Activated CD4-positive, CD25-positive, alpha-beta regulatory T cell treated with anti-CD3 and anti-CD28 coated beads, Interleukin-2, amount 50 U/mL, for 72 hours (primary cell): ENCODE data around the gene SH3BP5.

Source experiments
- DNase-seq: peaks from one replicate; pipeline ENCODE4 v3.0.0; 2021

Gene SH3BP5

DNA sequence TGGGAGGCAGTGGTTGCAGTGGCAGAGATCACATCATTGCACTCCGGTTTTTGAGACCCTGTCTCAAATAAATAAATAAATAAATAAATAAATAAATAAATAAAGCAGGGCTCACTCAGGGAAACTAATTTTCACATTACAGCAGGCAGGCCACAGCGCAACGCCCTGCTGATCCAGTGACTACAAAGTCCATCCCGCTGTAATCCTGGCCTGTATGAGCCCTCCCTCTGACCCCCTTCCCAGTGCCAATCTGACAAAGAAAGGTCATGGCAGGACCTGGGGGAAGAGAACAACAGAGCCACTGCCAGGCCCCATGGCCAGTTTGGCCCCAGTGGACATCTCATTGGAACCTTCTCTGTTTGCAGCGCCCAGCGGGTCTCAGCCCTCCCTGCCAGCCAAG, 9.3 kb downstream of the SH3BP5 start:
- no peak for DNase-seq

DNA sequence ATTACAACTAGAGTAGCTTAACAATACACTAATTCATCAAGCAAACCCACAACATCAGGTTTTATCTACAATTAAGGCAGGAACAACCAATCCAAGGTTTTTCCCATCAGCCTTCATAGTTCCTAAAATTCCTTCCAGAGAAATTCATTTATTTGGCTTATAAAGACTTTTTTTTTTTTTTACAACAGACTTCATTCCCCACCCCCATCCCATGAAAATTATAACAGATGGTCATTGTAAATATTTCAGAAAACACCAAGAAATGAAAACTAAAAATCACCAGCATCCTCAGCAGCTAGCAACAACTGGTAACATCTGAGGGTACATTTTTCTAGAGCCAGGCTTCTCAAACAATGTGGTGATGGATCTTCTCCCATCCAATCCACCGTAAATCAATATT, 11.0 kb downstream of the SH3BP5 start:
- no peak for DNase-seq

DNA sequence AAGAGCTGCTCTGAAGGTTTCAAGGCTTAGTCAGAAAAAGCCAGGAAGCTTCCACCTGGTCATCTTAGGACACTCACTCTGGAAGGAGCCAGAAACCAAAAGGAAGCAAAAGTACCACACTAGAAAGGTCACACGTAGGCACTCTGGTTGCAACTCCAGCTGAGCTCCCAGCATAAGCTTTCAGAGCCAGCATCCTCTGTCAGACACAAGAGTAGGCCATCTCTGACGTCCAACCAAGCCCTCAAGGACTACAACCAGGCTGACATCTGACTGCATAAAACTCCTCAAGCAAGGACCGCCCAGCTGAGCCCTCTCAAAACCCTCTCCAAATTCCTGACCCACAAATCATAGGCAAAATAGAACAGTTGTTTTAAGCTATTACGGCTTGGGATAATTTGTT, 12.8 kb downstream of the SH3BP5 start:
- no peak for DNase-seq

DNA sequence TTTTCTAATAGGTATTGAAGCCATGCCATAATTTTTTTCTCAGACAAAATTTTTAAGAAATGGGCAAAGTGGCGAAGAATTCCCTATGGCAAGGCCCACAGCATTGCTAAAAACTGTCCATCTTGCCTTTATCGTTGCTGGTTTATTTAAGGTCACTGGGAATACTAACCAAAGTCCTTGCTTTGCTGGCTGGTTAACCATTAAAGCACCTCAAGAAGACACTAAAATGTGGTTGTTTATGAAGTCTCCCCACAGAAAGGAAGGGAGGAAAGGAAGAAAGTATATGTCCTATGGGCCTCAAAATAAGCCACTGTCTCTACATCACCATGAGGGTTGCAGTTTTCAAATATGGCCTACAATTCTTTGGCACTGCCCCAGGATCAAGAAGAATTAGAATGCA, 13.2 kb downstream of the SH3BP5 start:
- DNase-seq = no peak

DNA sequence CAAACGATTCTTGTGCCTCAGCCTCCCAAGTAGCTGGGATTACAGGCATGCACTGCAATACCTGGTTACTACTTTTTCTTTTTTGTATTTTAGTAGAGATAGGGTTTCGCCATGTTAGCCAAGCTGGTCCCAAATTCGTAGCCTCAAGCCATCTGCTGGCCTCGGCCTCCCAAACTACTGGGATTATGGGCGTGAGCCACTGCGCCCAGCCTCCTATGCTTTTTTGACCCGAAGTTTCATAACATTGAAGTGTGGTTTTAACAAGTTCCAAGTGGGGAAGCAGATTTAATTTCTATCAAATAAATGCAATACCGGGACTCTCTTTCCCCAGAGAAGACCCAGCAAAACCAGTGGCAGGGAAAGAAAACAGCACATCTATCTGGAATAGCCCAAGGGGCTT, 13.7 kb downstream of the SH3BP5 start:
- DNase-seq = no peak

DNA sequence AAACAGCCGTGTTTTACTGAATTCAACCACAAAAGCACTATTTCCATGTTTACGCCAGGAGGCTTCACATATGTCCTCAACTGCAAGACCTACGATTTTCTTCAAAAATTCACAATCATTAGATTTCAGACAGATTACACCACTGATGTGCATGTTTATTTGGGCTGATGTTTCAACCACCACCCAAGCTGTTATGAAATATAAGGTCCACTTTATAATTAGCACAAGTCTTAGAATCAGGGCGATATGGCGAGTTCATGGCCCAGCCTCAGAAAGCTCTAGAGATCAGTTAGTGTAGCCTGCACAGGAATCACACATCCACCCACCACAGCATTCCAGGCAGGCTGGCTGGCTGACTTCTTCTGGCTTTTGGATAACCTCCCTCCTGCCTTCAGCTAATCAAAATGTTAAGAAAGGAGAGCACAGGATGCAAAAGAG, 15.4 kb downstream of the SH3BP5 start:
- no peak for DNase-seq

DNA sequence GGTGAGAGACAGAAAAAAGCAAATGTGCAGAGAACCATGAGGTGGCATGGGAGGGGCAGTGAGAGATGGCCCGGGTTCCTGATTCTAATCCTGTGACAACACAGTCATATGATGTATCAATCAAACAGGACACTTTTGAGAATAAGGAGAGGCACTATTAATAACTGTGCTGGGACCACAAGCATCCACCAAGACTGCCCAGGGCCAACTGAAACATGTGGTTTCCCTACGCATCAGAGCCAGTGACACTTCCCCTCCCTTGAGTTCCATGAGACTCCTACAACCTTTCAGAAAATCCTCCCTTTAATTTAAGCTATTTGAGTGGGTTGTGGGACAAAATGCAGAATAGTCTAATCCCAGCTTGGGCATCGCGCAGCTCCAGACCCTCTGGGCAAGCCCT, 17.4 kb downstream of the SH3BP5 start:
- DNase-seq = no peak

DNA sequence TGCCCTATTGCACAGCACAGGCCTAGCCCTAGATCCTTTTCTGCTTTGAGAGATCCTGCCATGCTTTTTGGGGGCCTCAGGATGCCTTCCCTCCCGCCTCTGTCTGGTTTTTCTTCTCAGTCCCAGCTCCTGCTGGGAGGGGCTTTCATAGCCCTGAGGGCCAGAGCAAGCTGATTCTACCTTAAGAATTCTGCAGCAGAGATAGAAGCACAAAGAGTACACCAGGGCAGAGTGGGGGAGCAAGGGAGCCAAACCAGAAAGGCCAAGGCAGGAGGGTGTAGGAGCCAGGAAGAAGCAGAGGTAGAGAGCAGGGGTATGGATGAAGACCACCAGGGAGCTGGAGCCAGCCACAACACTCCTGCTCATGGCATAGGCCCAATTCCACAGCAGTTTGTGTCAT, 18.1 kb downstream of the SH3BP5 start:
- no peak for DNase-seq

DNA sequence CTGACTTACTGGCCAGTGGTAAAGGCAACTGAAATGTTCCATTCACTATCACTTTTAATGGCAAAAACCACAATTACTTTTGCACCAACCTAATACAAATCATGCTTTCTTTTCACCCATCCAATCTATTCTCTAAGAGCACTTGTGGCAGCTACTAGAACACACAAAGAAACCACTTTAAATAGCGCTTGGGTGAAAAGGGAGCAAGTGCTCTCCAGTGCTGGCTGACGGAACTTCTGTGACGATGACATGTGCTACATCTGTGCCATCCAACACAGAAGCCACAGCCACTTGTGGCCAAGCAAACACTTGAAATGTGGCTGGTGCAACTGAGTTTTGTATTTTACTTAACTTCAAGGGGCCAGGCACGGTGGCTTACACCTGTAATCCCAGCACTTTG, 18.9 kb downstream of the SH3BP5 start:
- DNase-seq = no peak

DNA sequence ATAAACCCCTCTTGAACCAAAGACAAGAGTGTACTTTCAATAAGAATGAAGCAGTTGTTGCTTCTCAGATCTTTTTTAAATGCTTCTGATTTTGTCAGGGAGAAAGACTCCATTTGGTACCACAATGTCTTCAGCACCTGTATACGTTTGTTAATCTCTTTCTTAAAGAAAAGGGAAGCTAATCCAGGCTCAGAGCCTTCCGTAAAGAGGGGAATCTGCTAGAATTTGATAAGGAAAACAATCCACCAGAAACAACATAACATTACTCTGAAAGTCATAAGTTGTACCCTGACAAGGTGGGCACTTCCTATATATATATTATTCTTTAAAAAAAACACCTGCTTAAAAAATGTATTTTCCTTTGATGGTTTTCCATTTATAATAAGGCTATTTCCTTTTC, 19.8 kb downstream of the SH3BP5 start:
- no peak for DNase-seq

DNA sequence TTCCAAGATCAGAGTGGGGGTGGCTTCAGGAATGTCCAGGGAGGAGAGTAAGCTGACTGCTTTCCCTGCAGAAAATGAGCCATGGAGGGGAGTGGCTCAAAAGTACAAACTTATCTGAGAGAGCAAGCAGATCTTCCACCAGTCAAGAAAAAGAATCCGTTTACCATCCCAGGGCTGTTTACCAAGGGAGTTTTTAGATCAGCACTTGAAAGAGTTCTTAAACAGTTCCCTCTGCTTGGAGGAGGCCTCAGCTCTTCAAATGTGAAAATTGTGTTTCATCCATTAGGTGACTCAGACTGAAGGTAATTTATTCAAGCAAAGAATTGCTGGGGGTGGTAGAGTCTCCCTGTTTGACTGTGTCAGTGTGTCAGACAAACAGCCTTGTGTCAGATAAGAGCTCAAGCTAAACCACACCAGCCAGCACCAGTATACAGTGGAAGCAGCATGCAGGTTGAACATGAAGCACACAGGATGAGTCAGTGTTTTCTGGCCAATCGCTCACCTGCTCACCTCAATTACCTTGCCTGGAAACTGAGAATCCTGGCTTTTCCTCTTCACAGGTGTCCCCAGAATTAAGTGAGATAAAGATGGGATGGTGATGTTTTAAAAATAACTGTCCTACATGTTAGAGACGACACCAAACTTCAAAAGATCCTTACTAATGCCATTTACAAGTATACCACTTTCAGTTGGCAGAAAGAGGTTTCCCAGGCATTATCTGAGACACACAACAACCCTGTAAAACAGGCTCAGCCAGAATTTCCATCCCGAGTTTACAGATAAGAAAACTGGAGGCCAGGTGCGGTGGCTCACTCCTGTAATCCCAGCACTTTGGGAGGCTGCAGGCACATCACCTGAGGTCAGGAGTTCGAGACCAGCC, 21.7 kb downstream of the SH3BP5 start:
- DNase-seq = peak; percentile 40

DNA sequence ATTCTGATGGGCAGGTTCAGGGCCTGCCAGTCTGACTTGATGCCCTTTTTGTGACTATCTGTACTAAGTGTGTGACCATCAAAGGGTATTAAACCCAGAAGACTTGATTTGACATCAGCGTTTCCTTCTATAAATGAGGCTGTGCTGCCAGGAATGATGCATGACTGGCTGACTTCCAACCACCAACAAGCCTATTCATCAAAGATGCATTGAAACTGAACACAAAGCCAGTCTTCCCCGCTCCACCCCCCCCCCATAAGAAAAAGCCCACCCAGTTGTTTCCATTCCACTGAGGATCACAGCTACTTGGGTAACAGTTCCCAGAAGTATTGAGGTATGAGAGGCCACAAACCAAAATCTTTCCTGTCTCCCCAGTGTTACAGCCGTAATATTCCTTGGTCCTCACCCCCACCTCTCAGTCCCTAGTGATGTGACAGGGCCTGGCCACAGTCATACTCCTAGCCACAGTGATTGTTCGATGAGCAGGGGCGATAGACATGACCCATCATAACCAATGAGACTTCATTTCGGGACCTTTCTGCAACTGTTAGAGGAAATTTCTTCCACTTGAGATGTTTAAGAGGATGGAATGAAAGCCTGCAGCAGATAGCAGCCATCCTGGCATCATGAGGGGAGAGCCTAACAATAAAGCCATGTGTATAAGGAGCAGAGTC, 22.6 kb downstream of the SH3BP5 start:
- no peak for DNase-seq

DNA sequence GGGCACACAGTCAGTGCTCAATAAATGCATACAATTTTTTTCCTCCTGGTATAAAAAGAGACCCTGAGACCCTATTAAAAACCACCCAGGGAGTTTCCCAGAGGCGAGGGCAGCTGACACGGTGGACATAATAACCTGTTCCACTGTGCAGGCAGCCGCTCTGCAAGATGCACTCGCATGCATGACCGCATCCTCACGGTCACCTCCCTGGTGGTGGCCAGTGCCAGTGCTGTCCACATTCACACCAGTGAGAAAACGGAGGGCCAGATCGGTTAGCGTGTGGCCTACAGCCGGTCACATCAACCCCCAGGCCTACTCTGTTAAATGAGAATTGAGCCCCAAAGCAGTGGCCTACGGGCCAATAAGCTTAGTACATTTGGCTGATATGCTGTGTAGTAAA, 24.8 kb downstream of the SH3BP5 start:
- DNase-seq = no peak

DNA sequence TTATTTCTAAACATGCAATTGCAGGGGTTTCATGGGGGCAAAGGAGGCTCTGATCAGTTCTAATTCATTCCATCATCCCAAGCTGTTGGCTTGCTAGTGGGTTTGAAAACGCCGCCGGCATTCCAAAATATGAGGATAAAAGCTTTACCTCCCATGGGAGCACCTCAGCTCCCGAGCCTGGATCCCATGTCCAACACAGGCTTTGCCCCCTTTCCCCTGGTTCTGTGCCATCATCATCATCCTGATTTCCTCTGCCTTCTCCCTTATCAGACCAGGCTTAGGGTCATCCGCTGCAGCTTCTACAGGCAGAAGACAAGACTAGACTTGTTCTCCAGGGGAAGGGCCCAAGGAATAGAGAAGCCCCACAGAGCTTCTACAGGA, 25.4 kb downstream of the SH3BP5 start:
- DNase-seq = no peak

DNA sequence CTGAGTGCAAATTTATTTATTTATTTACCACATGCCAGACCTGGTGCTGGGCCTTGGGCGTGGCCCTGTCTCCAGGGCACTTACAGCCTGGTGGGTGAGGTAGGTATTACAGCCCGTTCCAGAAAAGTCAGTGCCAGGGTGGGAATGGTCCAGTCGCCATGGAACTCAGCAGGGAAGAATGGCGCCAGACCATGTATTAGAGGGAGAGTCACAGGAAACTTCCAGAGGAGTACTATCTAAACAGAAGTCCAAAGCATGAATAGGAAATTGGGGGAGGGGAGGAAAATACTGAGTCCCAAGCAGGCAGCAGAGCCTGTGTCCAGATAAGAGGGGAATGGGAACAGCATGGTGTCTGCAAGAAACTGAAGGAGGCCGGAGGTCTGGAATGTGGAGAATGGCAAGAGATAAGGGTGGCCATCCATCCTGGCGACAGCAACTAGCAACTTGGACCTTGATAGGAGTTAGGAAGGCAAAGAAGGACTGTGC, 27.0 kb downstream of the SH3BP5 start:
- no peak for DNase-seq

DNA sequence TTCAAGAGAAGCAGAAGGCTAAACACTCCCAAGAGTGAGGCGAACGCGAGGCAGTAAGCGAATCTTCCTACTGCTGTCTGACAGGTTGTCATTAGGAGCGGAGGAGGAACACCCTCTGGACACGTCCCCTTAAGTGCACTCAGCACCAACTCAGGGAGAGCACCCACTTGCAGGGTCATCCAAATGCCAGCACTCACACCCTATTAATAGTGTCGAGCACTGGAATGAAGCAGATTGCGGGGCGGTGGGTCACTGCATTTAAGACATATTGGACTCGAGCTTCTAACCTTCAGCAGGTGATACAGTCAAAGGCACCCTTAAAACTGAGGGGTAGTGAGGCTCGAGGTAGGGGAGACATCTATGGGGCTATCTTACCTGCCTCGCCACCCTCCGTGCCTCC, 28.7 kb downstream of the SH3BP5 start:
- no peak for DNase-seq

DNA sequence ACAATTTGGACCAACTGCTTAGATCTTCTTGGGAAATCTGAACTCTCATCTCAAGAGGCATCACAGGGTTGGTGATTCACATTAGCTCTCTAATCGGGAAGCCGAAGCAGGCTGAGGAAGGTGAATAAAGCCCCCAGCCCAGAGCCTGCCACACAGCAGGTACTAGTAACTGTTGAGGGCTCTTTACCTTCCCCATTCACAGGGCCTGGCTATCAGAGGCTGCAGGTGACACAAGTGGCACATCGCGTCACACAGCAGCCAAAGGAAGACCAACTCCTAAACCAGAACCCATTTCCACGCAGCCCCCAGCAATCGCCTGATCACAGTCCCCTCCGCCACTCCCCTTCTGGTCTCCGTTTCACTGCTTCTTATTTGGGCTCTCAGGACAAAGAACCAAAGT, 29.2 kb downstream of the SH3BP5 start:
- DNase-seq = no peak

DNA sequence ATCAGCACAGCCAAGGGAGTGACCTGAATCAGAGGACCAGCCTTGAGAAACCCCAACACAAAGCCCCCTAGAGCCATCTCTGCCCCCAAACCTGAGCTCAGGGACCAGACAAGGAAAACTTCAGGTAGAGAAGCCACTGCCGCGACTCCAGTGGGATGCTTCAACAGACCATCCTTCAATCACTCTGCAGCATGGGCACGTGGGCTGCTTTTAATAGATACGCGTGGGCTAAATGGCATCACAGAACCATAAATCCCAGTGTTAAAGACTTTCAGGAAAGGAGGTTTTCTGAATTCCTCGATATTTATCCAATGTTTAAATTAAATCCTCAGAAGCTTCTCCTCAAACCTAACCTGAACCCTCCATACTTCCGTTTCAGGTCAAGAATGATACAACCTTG, 30.6 kb downstream of the SH3BP5 start:
- DNase-seq = no peak

DNA sequence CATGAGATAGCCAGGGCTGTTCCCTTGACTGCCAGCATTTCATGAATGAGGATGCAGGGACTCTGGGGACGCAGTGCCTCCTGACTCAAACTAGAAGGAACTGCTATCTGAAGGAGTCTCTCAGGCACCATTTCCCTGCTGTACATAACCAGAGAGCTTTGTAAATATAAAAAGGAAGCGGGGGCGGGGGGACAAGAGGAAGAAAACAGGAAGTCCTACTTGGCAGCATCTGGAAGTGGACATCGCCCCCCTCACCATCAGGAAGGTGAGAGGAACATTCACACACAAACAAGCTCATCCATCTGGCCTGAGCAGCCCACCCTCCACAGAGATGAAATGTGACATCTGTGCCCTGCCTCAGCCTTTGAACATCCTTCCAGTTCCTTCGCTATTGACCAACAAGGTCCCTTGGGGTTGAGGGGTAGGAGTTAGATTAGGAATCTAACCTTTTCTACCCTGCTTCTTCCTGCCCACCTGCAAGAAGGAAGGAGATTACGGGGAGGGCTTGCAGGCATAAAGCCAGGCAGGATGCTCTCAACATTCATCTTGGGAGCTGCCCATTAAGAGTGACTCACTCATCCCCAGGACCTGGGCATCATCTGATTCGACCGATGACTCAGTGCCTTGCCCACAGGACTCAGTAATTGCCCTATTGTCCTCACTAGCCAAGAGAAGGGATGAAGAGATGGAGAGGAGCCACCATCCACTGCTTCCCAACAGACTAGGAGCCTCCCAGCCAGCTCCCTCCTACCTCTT, 31.9 kb downstream of the SH3BP5 start:
- DNase-seq = no peak

DNA sequence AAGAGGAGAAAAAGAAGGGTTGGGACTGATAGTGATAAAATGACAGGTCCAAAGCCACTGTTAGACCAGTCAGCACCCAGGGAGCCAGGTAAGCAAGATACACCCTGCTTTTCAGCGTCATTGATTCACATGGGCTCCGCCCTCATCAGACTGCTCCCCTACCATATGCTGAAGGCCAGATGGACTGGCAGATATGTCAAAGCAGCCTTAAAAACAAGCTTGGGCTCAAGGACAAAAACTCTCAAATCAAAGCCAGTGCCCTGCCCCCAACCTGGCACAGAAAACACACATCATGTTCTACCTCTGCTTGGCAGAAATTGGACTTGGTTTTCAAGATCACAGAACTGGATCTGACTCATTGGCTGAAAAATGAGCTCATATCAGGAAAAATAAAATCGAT, 33.4 kb downstream of the SH3BP5 start:
- no peak for DNase-seq

DNA sequence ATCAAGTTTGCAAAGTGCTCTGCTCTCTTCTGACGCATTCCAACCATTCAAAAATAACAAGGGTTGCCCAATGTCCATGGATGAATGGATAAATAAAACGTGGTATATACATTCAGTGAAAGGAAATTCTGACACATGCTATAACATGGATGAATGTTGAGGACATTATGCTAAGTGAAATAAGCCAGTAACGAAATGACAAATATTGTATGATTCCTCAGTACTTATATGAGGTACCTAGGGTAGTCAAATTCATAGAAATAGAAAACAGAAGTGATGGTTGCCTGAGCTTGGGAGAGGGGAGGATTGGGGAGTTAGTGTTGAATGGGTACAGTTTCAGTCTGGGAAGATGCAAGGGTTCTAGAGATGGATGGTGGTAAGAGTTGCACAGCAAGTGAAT, 33.9 kb downstream of the SH3BP5 start:
- no peak for DNase-seq

DNA sequence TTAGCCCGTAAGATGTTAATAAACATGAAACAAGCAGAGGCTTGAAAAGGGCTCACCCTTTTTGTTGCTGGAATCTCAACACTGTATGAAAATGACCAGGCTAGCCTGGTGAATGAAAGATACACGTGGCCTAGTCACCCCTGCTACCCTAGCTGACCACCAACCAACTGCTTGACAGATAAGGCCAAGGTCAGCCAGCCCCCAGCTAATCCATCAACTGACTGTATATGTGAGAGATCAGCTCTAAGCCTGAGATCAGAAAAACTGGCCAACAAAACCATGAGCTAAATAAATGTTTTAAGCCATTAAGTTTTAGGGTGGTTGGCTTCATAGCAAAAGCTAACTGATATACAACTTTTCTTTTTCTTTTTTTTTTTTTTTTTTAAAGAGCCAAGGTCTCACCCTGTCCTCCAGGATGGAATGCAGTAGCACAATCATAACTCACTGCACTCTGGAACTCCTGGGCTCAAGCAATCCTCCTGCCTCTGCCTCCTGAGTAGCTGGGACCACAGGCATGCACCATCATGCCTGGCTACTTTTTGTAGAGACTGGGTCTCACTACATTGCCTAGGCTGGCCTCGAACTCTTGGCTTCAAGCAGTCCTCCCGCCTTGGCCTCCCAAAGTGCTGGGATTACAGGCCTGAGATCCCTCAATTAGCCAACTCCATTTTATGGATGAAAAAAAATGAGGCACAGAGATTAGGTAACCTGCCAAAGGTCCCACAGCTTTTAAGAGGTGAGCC, 34.6 kb downstream of the SH3BP5 start:
- DNase-seq = no peak

DNA sequence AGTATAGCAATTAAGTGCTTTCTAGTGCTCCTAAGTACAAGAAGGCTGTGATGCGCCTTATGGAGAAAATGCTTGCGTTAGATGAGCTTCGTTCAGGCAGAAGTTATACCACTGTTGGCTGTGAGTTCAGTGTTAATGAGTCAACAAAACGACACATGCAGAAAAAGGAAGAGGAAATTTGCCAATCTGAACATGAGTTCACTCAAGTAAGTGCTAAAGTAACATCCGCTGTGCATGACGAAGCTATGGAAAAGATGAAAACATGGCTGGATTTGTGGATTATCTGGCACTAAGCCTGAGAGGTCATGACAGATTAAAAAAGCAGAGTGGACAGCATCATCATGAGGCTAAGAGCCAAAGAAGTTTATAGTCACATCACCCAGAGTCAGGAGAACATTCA, 36.9 kb downstream of the SH3BP5 start:
- DNase-seq = no peak
